PC-9 (cell line): ENCODE data around the gene NUDT3.

Source experiments
- EZH2 ChIP-seq: fragments of 200-600 bp; sonication (generic); IDR thresholded peaks from 2 replicates; pipeline ENCODE4 v1.8.0; 2017; ENCODE audit warnings: antibody characterized with exemption, low read depth
- TF ChIP-seq, protein P1 (sequence below): fragments of 200-600 bp; sonication (generic); conservative IDR thresholded peaks from 2 replicates; pipeline ENCODE4 v1.6.1; 2017; ENCODE audit warnings: mixed run types, antibody characterized with exemption, mild to moderate bottlenecking, moderate library complexity

DNA sequence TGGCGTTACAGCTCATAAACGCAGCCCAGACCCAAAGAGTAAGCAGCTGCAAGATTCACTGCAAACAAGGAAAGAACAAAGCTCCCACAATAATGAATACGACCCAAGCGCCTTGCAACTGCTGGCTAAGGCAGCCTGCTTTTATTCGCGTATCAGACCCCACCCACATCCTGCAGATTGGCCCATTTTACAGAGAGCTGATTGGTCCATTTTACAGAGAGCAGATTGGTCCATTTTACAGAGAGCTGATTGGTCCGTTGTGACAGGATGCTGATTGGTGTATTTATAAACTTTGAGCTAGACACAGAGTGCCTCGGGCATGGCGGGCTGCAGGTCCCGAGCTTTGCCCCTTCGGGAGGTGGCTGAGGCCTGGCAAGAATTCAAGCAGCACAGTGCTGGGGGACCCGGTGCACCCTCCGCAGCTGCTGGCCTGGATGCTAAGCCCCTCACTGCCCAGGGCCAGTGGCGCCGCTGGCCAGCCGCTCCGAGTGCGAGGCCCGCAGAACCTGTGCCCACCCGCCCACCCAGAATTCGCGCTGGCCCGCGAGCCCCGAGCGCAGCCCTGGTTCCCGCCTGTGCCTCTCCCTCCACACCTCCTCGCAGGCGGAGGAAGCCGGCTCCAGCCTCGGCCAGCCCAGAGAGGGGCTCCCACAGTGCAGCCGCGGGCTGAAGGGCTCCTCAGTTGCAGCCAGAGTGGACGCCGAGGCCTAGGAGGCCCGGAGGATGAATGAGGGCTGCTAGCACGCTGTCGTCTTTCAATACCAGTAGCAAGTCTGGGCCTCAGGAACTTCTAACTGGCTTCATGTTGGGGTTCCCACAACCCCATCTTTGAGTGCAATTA is 44.6 kb upstream of the NUDT3 start:
- TF ChIP-seq, protein P1, sequence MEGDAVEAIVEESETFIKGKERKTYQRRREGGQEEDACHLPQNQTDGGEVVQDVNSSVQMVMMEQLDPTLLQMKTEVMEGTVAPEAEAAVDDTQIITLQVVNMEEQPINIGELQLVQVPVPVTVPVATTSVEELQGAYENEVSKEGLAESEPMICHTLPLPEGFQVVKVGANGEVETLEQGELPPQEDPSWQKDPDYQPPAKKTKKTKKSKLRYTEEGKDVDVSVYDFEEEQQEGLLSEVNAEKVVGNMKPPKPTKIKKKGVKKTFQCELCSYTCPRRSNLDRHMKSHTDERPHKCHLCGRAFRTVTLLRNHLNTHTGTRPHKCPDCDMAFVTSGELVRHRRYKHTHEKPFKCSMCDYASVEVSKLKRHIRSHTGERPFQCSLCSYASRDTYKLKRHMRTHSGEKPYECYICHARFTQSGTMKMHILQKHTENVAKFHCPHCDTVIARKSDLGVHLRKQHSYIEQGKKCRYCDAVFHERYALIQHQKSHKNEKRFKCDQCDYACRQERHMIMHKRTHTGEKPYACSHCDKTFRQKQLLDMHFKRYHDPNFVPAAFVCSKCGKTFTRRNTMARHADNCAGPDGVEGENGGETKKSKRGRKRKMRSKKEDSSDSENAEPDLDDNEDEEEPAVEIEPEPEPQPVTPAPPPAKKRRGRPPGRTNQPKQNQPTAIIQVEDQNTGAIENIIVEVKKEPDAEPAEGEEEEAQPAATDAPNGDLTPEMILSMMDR = no peak
- TF ChIP-seq EZH2 = no peak
